Activated naive CD4-positive, alpha-beta T cell treated with anti-CD3 and anti-CD28 coated beads, Interleukin-2, amount 50 U/mL, for 16 hours (primary cell): ENCODE results near the gene LRMDA.
"Not testable (repeated sequence)": the region's sequence is repeated elsewhere in the genome, so short reads cannot be mapped to it uniquely, and the experiment has no call there.

Source experiments
- DNase-seq: peaks from one replicate; pipeline ENCODE4 v3.0.0-alpha.2; 2020

LRMDA gene

DNA sequence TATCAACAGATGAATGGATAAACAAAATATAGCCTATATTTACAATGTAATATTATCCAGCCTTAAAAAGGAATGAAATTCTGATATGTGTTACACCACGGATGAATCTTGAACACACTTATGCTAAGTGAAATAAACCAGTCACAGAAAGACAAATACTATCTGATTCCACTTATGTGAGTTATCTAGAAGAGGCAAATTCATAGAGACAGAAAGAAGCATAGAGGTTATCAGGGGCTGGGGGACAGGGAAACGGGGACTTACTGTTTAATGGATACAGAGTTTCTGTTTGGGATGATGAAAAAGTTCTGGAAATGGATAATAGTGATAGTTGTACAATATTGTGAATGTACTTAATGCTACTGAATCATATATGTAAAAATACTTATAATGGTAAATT, 329.9 kb downstream of the LRMDA start:
- DNase-seq = no peak

- DNase-seq = no peak
These were observed 331.0 kb downstream of the LRMDA start for GRCh38 chr10:75762431-75762802.

GRCh38 chr10:75763652-75764051, 332.2 kb downstream of the LRMDA start:
- DNase-seq = no peak

DNA sequence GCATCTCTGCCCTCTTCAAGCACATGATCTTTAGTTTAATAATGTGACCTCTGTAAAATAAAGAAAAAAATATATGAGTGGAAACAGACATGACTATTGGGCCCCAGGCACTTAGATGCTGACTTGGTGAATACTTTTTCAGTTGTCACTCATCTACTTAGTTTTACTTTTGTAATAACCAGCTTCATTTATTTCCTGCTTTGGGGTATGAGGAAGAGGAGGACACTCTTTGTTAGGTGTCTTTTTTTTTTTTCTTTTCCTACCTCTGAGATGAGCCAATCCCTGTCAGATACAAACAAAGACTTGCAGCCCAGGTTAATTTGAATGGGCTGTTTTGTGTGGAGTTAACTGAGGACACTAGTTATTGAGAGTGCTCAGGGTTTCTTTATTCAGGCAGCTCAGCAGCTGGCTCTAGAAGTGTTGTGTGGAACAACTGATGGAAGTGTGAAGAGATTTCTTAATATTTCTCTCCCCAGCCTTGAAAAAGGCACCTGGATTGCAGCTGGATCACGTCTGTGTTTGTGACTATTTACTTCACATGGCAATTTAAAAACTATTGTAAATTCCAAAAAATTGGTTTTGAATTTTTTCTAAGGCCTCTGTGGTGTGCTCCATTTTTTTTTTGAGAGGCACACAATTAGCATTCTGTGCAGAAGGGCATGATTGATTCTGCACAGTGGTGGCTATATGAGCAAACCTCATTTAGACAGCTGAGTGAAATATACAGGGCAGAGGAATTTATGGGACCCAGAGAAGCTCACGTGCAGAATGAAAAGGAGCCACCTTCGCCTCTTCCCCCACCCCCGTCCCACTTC, 333.8 kb downstream of the LRMDA start:
- DNase-seq = no peak

GRCh38 chr10:75765789-75766096, 334.3 kb downstream of the LRMDA start:
- DNase-seq = no peak

DNA sequence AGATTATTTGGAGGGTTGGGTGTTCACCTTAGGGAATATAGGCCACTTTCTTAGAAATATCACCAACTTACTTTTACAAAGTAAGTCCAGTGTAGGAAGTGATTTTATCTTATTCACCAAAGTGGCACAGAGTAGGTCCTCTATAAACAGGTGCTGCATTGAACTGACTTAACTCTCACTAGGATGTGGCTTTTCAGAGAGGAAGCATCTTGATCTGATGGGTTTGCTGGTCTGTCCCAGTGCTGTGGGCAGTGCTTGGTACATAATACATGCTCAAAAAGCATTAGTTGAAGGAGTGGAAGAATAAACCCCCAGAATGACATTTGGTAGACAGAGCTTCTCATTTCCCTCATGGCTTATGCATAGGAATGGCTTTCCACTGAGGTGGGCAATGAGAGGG, 334.7 kb downstream of the LRMDA start:
- DNase-seq = no peak

GRCh38 chr10:75766752-75767151, 335.3 kb downstream of the LRMDA start:
- not testable (repeated sequence) for DNase-seq

- no peak for DNase-seq
These were observed 339.2 kb downstream of the LRMDA start for GRCh38 chr10:75770626-75771081.

DNA sequence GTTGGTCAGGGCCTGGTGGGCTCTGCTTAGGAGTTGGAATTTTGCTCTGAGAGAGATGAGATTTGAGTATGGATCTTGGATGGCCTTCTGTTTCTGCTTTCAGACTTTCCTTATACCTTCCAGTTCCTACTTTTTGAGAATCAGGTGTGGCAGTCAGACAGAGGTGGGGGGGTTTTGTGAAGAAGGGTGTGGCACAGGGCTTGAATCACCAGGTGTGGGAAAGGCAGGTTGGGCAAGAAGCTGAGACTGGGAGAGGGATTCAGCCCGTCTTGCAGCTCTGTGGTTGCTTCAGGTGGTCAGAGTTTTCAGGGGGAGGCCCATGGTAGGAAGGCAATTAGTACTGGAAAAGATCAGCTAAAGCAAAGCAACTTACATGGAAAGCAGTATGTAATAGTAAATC, 340.2 kb downstream of the LRMDA start:
- DNase-seq = no peak

- no peak for DNase-seq
These were observed 340.9 kb downstream of the LRMDA start for GRCh38 chr10:75772153-75772887.

GRCh38 chr10:75773231-75773780, 341.9 kb downstream of the LRMDA start:
- DNase-seq = no peak

GRCh38 chr10:75773813-75774782, 342.7 kb downstream of the LRMDA start:
- no peak for DNase-seq

- no peak for DNase-seq
These were observed 343.5 kb downstream of the LRMDA start for GRCh38 chr10:75774783-75775490.

DNA sequence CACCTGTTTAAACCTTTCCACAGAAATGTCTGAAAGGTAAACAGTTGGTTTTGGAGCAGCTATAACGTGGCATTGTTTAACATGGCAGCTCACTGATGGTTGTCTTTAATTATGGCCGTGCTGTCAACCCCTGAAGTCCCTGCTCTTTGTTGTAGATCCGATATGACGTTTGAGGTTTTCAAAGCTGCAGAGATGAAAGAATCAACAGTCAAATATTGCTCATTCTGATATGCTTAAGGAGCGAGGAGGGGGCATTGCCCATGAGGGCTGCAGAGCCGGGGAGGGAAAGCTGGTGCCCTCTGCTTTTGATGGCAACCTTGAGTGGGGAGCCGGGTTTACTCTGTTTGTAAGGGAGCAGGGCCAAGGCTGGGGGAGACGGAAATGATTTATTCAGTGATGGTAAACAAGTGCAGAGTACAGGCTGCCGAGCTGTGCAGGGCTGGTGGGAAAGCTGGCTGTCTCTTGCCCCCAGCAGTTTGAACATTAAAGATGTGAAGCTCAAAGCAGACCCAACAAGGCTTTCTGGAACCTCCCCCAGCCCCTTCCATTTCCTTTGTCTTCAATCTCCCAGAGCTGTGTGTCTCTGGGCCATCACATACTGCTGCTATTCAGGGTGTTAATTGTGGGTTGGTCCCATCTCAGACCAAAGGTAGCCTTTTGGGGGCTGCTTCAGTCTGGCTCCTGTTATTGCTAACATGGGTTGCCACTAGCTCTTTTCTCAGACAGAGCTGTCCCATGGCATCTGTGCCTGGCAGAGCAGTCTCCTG, 345.5 kb downstream of the LRMDA start:
- no peak for DNase-seq

GRCh38 chr10:75778665-75779064, 347.2 kb downstream of the LRMDA start:
- DNase-seq = no peak

DNA sequence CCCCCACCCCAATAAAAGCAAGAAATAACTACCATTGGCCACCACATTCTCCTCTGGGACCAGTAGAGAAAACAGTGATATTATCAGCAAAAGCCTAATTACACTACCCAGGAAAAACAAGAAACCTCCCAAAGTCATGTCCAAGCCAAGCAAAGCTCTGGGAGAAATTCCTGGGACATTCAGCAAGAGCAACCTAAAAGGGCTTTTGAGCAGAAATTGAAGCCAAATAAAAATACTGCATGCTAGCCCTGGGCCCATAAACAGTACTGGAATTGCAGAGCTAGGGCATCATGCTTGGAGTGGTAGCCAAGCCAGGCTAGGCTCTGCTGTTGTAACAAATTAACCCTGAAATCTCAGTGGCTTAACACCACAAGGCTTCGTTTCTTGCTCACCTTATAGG, 347.9 kb downstream of the LRMDA start:
- DNase-seq = no peak

- no peak for DNase-seq
These were observed 351.2 kb downstream of the LRMDA start for GRCh38 chr10:75782463-75783248.

GRCh38 chr10:75788394-75789205, 357.2 kb downstream of the LRMDA start:
- no peak for DNase-seq

DNA sequence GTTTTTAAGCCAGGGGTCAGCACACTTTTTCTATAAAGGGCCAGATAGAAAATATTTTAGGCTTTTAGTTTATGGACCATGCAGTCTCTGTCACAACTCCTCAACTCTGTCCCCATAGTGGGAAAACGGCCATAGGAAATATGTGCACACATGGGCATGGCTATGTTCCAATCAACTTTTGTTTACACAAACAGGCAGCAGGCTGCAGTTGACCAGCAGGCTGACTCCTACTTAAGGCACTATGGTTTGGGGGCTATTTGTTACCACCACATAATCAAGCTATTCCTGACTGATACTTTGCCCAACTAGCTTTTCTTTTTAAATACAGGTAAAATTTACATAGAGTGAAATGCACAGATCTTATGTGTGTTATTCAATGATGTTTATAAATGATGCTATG, 362.4 kb downstream of the LRMDA start:
- no peak for DNase-seq

DNA sequence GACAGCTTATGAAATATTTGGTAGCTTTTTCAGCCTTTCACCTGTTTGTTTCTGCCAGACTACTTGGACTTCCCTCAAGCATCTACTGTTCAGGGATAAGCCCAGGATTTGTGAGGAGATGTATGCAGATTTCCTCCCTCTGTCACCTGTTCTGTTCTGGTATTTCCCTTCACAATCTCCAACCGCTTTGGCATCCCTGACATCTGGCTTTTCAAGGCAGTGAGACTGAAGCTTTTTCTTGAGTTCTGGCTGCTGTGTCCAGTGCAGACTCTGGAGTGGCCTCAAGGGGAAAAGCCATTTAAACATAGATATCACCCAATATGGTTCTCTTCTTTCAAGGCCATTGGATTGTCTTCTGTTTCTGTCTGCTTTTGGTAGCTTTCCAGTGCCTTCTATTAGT, 369.7 kb downstream of the LRMDA start:
- no peak for DNase-seq
